ENCODE data around the gene DNMBP.

DNA sequence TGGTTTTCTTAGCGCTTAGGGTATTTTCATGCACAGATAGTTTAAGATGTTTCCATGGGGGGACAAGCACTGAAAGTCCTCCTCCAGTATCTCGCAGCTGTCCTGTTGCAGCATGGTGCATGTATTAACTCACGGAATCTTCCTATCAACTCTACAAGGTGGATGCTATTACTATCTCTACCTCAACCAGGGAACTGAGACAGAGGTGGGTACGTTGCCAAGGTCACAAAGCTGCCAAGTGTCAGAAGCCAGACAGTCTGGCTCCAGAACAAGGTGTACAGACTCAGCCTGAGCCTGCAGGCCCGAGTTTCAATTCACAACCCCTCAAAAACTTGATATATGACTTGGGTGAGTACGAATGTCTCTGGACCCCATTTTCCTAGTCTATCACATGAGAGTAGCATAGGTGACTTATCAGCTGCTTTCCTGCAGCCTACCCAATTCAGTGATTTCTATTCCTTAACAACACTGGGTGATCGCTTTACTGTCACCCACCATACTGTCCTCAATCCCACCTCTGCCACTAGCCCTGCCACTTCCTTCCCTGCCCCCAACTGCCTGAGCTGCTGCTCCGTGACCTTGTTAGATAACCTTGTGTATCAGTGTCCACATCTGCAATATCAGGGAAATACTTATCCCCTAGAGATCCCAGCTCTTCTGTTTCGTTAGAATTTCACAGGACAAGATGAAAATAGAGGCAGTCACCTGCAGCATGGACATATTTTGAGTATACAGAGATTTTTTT is 135.2 kb downstream of the DNMBP start:
- TF ChIP-seq CTCF (IDR thresholded peaks at IDR 0.05; ENCODE audit: extremely low read depth in 1 of 2, insufficient read depth in 1 of 2, low read depth in 1 of 2, low read length in 2 of 2) (no peak), EZH2 (IDR thresholded peaks at IDR 0.05; ENCODE audit: borderline replicate concordance, low read depth, low read length, severe bottlenecking) (no peak), POLR2A (IDR thresholded peaks at IDR 0.05; ENCODE audit: low read depth, low read length) (no peak)

Data from endothelial cell of umbilical vein (primary cell).